ENCODE results near the gene XCL2.
"Not testable (repeated sequence)": the region's sequence is repeated elsewhere in the genome, so short reads cannot be mapped to it uniquely, and the experiment has no call there.

GRCh38 chr1:168574234-168574633 is 30.4 kb upstream of the XCL2 start:
- TF ChIP-seq CTCF (IDR thresholded peaks at IDR 0.05) = peak in 3 of 4 experiments; percentile 9 to 50 (median 46)
- TF ChIP-seq POLR2A (IDR thresholded peaks at IDR 0.05) = not testable (repeated sequence)

Measured in sigmoid colon (tissue), 3 donors.